Uterus (tissue), 2 donors: ENCODE measurements around the gene SEC16A.

Source experiments
- CTCF ChIP-seq, 4 experiments: fragments of 200-600 bp in 2 of 4; fragments of 450-650 bp in 2 of 4; sonication (generic) in 2 of 4; IDR thresholded peaks; one replicate each; pipeline ENCODE4 v1.5.1; 2016 to 2019; ENCODE audit warnings: antibody characterized with exemption in 4 of 4, mild to moderate bottlenecking in 2 of 4, moderate library complexity in 1 of 4
- POLR2A ChIP-seq, 2 donors: fragments of 450-650 bp; IDR thresholded peaks; one replicate each; pipeline ENCODE4 v1.6.1; 2016; ENCODE audit warnings: antibody characterized with exemption in 2 of 2, mild to moderate bottlenecking in 1 of 2, moderate library complexity in 1 of 2

- TF ChIP-seq CTCF (IDR thresholded peaks at IDR 0.05), result no peak
- TF ChIP-seq POLR2A (IDR thresholded peaks at IDR 0.05), result no peak
These were observed 73.0 kb downstream of the SEC16A start for GRCh38 chr9:136409557-136410455.
